Activated CD4-positive, alpha-beta T cell treated with anti-CD3 and anti-CD28 coated beads, Interleukin-2, amount 50 U/mL, for 24 hours (primary cell): ENCODE measurements around the gene LNX2.

Experiments
- DNase-seq, 2 donors: peaks; one replicate each; pipeline ENCODE4 v3.0.0-alpha.2; 2020; ENCODE audit warnings: low read depth in 1 of 2, low spot score in 1 of 2

Gene LNX2

DNA sequence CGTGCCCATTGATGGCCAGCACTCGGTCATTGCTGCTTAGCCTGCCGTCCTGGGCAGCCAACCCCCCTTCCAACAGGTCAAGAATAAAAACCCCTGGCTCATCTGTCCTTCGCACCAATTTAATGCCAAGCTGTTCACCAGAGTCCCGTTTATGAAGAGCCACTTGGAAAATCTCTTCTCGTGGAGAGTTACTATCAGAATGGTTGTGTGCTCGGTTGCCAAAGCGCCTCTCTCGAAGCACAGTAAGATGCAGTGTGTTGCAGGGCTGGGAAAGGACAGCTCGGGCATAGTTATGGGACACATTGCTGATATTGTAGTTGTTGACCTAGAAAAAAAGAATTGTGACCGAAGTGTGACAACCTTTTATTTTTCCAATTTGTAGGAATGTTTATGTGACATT is 57.9 kb downstream of the LNX2 start:
- no peak for DNase-seq

DNA sequence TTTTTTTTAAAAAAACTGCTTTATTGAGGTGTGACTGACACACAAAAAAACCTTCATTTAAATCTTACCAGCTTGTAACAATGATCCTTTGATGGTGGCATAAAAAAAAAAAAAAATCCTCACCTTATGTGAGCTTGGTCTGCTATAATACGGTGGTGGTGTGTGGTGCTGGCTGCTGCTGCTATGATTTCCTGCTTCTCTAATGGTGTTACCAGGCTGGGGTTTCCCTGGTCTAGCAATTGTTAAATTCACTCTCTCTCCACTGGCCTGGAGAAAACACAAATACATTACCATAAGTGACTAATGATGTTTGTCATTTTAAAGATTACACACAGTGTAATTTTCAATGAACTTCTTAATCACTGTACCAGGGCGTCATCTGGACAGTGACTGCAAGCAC is 60.6 kb downstream of the LNX2 start:
- DNase-seq, result no peak

DNA sequence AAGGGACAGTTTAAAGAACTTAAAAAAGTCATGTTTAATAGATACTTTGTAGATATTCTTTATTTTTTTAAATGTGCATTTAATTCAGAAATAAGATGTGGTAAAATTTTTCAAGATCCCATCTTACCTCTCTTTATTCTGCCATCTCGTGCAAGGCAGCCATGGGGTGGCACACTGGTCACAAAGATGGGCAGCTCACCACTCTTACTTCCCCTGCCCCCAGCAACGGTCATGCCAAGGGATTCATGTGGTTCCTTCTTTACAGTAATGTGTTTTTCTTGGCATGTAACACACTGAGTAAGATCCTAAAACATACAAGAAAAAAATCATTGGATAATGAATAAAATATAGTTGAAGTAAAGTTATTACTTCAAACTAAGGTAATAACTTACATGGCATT is 64.2 kb downstream of the LNX2 start:
- DNase-seq, result no peak

DNA sequence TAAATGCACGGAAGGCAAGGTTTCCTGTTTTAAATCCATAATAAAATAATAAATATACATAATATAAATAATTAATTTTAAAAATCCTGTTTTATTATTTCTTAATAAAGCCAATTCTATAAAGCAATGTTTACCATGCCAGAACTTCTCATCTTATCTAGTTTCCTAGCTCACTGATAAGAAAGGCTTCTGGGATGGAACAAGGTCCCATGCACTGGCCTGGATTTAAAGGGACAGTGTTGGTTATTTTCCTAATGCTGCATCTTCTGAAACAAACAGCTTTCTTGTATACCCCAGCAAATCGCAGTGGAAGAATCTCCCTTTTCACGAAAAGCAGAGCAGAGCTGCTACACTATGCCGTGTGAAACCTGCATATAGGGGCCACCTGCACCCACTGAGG is 68.8 kb downstream of the LNX2 start:
- DNase-seq, result no peak

DNA sequence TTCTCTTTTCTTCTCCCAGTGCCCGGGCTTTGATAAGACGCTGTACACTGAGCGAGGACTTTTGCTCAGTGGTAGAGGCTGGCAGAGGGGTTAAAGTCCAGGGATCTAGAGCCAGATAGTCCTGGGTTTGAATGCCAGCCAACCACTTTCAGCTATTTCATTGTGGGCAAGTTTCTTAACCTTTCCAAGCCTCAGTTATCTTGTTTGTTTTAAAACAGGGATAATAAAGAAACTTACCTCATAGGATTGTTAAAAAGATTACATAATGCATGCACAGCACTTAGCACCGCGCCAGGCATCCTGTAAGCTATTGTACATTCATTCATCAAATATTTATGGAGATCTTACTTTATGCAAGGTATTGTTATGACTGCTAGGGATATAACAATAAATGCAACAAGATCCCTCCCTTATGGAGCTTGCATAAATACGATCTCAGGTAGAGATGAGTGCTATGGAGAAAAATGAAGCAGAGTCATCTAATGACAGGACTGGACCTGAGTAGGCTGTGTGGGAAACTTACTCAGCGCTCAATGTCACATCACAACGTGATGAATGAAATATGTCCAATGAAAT is 70.8 kb downstream of the LNX2 start:
- DNase-seq, result no peak

DNA sequence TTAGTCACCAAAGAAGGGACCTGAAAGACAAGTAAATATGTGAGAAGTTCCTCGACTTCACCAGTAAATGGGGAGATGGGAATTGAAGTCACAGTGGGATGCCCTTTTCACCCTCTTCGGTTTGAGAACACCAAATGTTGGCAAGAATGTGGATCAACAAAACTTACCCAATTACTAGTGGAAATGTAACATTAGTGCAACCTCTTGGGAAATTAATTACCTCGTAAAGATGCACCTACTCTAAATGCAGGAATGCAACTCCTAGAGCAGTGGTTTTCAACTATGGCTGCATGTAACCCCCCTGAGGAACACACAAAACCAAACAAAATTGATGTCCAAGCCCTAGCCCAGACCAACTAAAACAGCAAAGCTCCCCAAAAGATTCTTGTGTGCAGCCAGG is 78.1 kb downstream of the LNX2 start:
- no peak for DNase-seq

DNA sequence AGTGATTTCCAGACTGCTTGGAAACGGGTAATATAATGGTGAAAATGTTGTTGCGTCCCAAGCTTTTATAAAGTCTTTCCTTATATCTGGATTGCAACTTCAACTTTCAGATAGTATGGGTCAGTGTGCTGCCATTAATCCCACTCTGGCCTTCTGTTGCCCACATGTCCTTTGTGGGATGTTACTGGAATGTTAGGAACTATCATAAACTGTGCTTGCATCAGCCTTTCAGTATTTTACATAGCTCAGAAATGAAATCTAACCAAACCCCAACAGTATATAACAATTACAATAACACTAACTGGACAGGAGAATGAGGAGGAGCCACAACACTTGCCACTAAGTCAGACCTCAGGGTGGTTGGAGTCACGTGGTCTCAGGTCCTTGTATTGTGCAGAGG is 78.9 kb downstream of the LNX2 start:
- DNase-seq, result no peak

DNA sequence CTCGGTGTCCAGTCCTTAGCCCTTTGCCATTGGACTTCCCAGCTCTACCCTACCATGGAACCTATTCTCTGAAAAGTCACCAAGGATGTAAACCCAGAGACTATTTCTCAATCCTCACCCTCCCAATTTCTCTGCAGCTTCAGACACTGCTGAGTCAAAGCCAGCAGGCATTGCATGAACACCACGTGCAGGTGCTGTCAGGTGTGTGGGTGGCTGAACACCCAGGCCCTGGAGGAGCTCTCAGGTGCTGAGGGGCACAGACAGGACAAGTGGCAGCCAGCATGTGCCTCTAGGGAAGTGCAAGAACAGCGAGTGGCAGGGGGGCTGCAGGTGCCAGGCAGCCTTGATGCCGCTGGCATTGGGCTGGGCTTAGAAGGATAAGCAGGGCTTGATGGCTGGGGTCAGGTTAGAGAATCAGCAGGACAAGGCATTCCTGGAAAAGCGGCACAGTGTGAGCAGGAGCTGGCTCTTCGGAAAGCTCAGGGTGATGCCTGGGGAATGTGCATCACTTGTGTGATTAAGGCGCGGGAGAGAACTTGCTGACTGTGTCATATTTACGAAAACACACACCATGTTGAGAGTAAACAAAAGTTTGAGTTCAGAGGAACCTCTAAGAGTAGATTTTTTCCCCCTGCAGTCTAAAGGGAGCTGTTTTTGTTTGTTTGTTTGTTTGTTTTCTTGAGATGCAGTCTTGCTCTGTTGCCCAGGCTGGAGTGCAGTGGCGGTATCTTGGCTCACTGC is 83.8 kb downstream of the LNX2 start:
- DNase-seq, result no peak

DNA sequence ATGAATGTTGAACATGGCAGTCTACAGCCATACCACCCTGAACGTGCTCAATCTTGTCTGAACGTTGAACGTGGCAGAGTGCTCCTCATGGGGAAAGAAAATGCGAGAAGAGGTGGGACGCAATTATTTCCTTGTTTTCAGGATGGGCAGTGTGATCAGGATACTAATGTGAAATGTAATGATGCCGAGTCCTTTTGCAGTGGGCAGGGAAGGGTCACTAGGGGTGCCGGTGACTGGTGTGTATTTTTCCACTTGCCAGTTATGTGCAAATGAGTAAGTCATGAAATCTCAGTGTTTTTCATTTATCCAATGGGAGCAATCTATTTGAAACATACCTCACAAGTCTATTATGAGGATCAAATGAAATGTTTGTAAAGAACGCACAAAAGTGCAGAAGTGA is 84.8 kb downstream of the LNX2 start:
- no peak for DNase-seq

DNA sequence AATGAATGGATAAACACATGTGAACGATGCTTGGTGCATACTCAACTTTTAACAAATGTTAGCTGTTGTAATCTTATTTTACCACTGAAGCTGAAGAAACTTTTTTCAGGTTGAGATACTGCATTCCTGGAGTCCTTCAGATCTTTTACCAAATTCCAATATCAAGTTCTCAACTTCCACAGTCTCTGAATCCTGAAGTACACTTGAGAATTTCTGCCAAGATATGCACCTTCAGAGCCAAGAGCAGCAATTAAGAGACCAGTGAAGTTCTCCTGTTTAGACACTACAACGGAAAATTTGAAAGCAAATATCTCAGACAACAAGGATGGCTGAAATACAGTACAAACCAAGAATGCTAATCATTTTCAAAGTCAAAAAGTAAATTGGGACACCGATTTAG is 85.3 kb downstream of the LNX2 start:
- DNase-seq, result no peak

DNA sequence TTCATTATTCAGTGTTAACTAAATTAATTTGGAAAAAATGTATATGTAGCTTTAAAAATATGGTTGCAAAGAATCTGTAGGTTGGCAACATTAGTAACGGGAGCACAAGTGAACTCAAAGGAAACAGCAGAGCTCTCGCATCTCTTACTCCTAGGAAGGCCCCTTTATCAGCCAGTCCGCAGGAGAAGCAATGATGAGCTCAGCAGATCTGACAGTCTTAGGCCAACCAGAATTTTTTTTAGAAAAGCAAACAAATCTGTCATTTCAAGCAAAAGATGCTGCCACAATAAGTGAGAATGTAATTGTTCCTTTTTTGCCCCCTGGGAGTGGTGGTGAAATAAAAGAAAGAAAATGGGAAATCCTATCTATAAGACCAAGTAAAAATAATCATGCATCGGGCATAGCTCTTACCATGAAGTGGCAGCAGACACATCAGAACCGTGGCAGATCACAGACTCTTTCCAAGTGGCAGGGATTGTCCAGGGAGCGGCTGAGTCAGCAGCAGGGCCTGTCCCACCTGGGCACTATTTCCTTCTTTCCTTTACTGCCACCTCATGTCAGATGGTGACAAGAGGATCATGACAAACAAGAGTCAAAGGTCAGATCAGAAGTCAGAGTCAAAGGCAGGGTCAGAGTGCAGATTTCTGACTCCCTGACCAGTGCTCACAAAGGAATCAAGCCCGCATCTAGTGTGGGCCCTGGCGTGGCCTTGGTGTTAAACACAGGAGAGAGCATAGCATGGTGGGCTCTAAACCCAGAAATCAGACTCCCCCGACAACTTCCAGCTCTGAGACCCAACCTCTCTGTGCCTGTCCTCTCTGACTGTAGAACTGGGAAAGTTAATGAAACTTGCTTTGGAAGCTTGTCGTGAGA is 86.0 kb downstream of the LNX2 start:
- DNase-seq, result no peak

DNA sequence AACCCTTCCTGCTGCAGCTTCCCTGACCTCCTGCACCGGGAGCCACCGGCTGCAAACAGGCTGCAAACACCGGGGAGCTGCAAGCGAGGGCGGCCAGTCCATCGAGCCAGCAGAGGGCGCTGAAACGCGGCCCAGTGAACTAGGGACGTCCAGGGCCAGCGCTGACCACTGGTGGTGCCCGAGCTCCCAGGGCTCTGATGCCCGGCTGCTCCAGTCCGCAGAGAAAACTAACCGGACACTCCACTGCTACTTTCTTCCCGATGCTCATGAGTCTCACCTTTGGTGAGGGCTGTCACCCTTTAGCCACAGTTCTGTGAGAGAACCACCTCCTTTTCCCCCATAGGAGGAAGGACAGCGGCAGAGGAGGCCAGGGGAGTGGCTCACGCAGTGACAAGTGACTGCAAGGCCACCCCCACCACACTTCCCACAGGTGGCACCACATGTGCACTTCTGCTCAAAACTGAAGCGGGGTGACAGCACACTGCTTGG is 87.1 kb downstream of the LNX2 start:
- DNase-seq, result peak; percentile 6 to 18

DNA sequence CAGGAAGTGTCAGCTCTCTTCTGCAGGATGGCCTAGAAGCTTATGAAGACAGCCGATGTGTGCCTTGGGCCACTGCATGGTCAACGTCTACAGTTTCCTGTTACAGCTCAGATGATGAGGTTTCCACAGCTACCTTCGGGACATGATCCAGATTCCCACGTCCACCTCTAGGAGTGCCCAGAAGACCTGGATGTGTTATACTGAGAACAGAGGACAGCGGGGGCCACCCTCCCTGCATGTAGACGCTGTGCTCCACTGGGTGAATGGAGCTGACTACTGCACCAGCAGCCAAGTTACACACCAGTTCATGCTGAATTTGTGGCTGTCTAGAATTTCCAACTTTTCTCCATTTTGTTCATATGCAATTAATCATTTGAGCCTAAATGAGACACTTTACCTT is 91.4 kb downstream of the LNX2 start:
- no peak for DNase-seq

DNA sequence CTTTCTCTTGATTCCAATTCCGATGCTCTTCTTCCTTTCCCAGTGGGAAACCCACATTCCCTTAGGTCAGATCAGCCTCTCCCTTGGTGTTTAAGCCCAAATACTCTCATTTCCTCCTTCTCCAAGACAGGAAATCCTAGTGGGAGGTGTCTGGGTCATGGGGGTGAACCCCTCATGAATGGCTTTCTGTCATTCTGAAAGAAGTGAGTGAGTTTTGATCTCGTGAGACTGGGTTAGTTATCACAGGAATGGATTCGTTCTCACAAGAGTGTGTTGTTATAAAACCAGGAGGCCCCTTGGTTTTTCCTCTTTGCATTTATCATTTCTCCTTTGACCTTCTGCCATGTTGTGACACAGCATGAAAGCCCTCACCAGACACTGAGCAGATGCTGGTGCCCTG is 93.8 kb downstream of the LNX2 start:
- no peak for DNase-seq

DNA sequence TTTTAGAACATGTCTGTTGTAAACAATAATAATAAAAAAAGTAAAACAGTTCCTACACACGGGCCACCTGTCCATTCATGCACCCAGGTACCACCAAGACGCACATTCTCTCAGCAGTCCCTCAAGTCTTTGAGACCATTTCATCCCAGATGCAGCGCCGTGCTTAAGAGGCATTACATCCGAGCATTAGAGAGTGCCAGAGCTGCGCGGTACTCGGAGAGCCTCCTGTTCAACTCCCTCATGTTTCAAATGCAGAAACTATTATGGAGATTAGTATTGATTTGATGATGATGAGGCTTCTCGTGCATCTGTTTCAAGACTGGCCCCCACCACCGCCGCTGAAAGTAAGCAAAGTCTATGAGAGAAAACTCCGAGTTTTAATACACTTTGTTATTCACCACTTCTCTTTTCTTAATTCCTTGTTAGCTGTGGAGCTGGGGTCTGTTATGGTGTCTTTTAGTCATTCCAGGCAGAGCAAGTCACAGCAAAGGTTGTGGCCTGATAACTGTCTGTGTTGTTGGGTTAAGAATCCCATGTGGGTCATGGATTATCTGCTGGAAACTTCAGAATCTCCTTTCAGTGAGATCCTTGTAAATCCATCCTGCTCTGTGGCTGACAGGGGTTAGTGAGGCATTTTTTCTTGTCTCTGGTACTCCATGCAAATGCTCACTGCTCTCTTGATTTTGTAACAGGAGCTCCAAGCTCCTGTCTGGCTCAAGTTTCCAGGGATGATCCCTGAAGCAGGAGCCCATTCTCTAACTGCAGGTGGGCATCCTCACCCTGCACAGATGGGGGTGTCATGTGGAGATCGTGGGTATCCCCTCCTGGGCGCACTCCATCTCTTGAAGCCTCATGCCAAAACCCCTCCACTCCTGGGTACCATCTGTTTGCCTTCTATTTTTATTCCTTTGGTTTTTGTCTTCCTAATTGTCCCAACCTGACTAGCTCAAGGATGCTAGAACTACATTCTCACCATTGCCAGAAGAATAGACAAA is 95.1 kb downstream of the LNX2 start:
- no peak for DNase-seq

DNA sequence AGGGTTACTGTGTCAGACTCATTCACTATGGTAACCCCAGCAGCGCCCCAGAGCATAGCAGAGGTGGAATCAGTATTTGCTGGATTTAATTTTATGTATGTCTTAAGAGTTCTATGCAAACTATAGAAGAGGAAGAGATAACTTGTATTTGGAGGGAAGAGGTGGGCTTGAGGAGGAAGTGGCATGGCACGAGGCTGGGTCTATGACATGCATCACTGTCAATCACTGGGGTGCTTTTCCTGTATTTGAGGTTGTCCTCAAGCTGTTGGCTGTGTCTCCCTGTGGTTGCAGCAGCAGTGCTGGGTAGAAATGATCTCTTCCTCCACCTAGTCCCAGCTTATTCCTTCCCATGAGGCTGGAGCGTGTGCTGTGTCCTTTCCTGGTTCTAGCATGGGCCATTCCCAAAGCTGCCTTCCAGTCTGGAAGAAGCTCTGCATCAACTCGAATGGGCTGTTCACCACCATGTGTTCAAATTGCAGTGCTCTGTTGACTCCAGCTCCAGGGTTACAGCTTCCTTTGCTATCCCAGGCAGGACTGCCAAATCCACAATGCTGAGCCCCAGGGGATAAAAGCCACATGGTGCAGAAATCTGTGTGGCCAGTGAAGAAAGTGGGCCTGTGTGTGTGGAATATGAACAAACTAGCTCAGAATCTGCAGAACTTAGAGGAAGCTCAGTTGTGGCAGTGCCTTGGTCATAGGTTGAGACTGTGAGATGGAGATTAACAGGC is 96.8 kb downstream of the LNX2 start:
- DNase-seq, result no peak

DNA sequence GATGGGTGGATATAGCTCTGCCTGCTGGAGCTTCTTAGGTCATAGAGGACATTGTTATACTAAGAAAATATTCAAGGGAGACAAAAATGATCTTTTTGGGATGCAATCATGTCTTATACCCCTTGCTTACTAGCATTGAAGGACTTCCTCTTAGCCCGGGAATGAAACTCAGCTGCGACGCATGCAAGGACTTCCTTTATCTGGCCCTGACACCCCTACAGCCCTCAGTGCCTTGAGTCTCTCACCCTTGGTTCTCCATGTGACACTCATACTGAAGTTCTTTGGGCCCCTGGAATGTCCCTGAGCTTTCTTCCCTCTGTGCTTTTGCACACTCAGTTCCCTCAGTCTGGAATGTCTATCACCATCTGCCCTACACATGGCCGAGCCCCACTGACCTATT is 97.5 kb downstream of the LNX2 start:
- DNase-seq, result no peak

DNA sequence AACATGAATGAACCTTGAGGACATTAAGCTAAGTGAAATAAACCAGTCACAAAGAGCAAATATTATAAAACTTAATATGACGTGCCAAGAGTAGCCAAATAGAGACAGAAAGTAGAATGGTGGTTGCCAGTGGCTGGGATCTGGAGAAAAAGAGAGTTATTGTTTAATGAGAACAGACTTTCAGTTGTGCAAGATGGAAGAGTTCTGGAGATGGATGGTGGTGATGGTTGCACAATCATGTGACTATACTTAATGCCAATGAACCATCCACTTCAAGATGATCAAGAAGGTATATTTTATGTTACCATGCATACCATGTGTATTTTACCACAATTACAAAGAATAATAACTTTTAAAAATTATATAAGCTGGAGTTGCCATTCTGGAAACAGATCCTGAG is 104.2 kb downstream of the LNX2 start:
- no peak for DNase-seq

DNA sequence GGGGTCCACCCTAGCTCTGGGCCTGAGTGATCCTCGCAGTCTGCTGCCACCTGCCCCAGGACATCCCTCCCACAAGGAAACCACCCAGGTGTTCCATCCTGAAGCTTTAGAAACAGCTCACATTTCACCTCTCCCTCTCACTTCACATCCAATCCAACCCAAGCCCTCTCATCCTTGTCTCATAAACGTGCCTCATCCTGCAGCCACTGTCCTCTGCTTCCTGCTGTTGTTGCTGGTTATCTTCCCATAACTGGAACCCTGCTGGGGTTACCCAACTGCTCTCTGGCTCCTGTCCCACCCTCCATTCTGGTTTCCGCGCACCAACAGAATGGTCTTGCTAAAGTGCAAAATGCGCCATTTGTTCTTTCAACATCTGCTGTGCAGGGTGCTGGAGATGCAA is 110.2 kb downstream of the LNX2 start:
- no peak for DNase-seq

DNA sequence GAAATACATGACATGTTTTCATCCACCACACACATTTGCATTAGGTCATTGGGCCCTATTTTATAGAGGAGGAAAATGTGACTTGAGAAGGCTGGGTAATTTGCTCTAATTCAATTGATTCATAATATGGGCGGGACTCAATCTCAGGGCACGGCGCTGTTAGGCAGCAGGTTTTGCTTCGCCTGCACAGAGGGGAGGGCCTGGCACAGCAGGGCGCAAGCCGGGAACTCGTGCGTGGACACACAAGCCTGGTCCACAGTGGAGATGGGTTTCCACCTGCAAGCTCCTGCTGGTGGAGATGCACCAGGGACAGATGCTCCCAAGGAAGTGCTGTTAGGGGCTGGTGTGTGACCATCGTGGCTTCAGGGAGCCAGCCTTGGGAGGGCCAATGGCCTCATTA is 111.5 kb downstream of the LNX2 start:
- DNase-seq, result no peak
